DND-41 (cell line): ENCODE measurements around the gene DNAJB1.

Source experiments
- EZH2 ChIP-seq: IDR thresholded peaks from 3 replicates; pipeline ENCODE4 v1.6.1; 2012; ENCODE audit warnings: borderline replicate concordance, low read depth, mild to moderate bottlenecking, moderate library complexity, low read length, inconsistent platforms; ENCODE audit not compliant: severe bottlenecking
- TF ChIP-seq, protein P1 (sequence below): IDR thresholded peaks from 2 replicates; pipeline ENCODE4 v1.5.1; 2012; ENCODE audit warnings: borderline replicate concordance, low read length, moderate library complexity, mild to moderate bottlenecking; ENCODE audit not compliant: poor library complexity, severe bottlenecking; ENCODE audit errors: extremely low read depth

DNA sequence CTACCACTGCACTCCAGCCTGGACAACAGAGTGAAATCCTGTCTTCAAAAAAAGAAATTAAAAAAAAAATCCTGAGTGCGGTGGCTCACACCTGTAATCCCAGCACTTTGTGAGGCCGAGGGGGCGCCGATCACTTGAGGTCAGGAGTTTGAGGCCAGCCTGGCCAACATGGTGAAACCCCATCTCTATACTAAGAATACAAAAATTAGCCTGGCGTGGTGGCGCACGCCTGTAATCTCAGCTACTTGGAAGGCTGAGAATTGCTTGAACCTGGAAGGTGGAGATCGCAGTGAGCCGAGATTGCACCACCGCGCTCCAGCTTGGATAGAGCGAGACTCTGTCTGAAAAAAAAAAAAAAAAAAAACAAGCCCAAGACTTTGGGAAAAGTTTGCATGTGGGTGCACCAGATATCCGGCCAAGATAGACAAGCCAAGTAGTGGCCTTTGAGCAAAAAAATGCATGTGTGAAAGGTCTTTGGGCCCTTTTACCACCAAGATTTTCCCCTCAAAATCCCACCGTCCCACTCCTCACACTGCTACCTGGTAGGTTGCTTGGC is 5.7 kb downstream of the DNAJB1 start:
- TF ChIP-seq, protein P1, sequence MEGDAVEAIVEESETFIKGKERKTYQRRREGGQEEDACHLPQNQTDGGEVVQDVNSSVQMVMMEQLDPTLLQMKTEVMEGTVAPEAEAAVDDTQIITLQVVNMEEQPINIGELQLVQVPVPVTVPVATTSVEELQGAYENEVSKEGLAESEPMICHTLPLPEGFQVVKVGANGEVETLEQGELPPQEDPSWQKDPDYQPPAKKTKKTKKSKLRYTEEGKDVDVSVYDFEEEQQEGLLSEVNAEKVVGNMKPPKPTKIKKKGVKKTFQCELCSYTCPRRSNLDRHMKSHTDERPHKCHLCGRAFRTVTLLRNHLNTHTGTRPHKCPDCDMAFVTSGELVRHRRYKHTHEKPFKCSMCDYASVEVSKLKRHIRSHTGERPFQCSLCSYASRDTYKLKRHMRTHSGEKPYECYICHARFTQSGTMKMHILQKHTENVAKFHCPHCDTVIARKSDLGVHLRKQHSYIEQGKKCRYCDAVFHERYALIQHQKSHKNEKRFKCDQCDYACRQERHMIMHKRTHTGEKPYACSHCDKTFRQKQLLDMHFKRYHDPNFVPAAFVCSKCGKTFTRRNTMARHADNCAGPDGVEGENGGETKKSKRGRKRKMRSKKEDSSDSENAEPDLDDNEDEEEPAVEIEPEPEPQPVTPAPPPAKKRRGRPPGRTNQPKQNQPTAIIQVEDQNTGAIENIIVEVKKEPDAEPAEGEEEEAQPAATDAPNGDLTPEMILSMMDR = no peak
- TF ChIP-seq EZH2 = no peak
